SU-DHL-6 (cell line): Measurements from ENCODE around the gene SEM1.

Experiments used
- CTCF ChIP-seq: fragments of 200-600 bp; sonication (generic); IDR thresholded peaks from one replicate; pipeline ENCODE4 v1.5.1; 2017; ENCODE audit warnings: antibody characterized with exemption, mild to moderate bottlenecking, low read length, moderate library complexity; ENCODE audit not compliant: insufficient read depth, poor library complexity, severe bottlenecking
- EZH2phosphoT487 ChIP-seq: fragments of 200-600 bp; sonication (generic), shearing (Covaris generic); conservative IDR thresholded peaks from 2 replicates; pipeline ENCODE4 v1.6.1; 2018; ENCODE audit warnings: mild to moderate bottlenecking, antibody characterized with exemption, low read length, moderate library complexity, mixed read lengths

GRCh38 chr7:96648784-96649183 is 60.9 kb downstream of the SEM1 start:
- TF ChIP-seq CTCF (no peak), EZH2phosphoT487 (no peak)
